Measurements from ENCODE around the gene MLLT3. TPM values are rescaled to one million over a fixed set of nuclear protein-coding genes. Genes with fewer than 3 reads are reported as not detected.

MLLT3 gene
- total and polyA plus RNA-seq, 2 of the 8 experiments (the other 6 are each of a cell fraction or from before 2014, with no cell fraction given) = 5.9 to 9.6 TPM

GRCh38 chr9:20553558-20554149 lies 68.6 kb downstream of the MLLT3 start (continued):
- no peak for TF ChIP-seq EGR1 (IDR thresholded peaks at IDR 0.05; ENCODE audit: borderline replicate concordance, low read depth, low read length)

Data from H1 (cell line).